Measurements from ENCODE around the gene KNL1. TPM values are rescaled to one million over a fixed set of nuclear protein-coding genes. Genes with fewer than 3 reads are reported as not detected.
"Not testable (repeated sequence)": the region's sequence is repeated elsewhere in the genome, so short reads cannot be mapped to it uniquely, and the experiment has no call there.

The KNL1 gene
- polyA plus RNA-seq, 4 donors: 18.2 to 22.7 (median 20.2) TPM

- DNase-seq (ENCODE audit: low read depth in 4 of 4, low spot score in 3 of 4): no peak
These were observed 15.2 kb upstream of the KNL1 start for GRCh38 chr15:40578892-40579291.

- DNase-seq (ENCODE audit: low read depth in 4 of 4, low spot score in 3 of 4): not testable (repeated sequence)
These were observed 12.3 kb upstream of the KNL1 start for GRCh38 chr15:40581796-40582195.

GRCh38 chr15:40582726-40583246 is 11.3 kb upstream of the KNL1 start:
- no peak for DNase-seq (ENCODE audit: low read depth in 4 of 4, low spot score in 3 of 4)

GRCh38 chr15:40584191-40584590 is 9.9 kb upstream of the KNL1 start:
- no peak for DNase-seq (ENCODE audit: low read depth in 4 of 4, low spot score in 3 of 4)

- no peak for DNase-seq (ENCODE audit: low read depth in 4 of 4, low spot score in 3 of 4)
These were observed 3.4 kb upstream of the KNL1 start for GRCh38 chr15:40590667-40591050.

GRCh38 chr15:40591389-40591788 is 2.7 kb upstream of the KNL1 start:
- DNase-seq (ENCODE audit: low read depth in 4 of 4, low spot score in 3 of 4): no peak

- no peak for DNase-seq (ENCODE audit: low read depth in 4 of 4, low spot score in 3 of 4)
These were observed 884 bp upstream of the KNL1 start for GRCh38 chr15:40593165-40593564.

GRCh38 chr15:40594429-40594836 is 384 bp downstream of the KNL1 start:
- DNase-seq (ENCODE audit: low read depth in 4 of 4, low spot score in 3 of 4): peak in 3 of 4 donors; percentile 36 to 52 (median 40)

GRCh38 chr15:40595219-40595618 is 1.2 kb downstream of the KNL1 start:
- DNase-seq (ENCODE audit: low read depth in 4 of 4, low spot score in 3 of 4): no peak

- DNase-seq (ENCODE audit: low read depth in 4 of 4, low spot score in 3 of 4): no peak
These were observed 1.7 kb downstream of the KNL1 start for GRCh38 chr15:40595773-40596172.

GRCh38 chr15:40597024-40597423 is 3.0 kb downstream of the KNL1 start:
- no peak for DNase-seq (ENCODE audit: low read depth in 4 of 4, low spot score in 3 of 4)

- no peak for DNase-seq (ENCODE audit: low read depth in 4 of 4, low spot score in 3 of 4)
These were observed 4.1 kb downstream of the KNL1 start for GRCh38 chr15:40598126-40598525.

- DNase-seq (ENCODE audit: low read depth in 4 of 4, low spot score in 3 of 4): no peak
These were observed 4.6 kb downstream of the KNL1 start for GRCh38 chr15:40598672-40599071.

- no peak for DNase-seq (ENCODE audit: low read depth in 4 of 4, low spot score in 3 of 4)
These were observed 6.9 kb downstream of the KNL1 start for GRCh38 chr15:40600956-40601355.

- DNase-seq (ENCODE audit: low read depth in 4 of 4, low spot score in 3 of 4): no peak
These were observed 9.9 kb downstream of the KNL1 start for GRCh38 chr15:40603935-40604334.

- no peak for DNase-seq (ENCODE audit: low read depth in 4 of 4, low spot score in 3 of 4)
These were observed 19.0 kb downstream of the KNL1 start for GRCh38 chr15:40613080-40613479.

GRCh38 chr15:40618023-40618422 is 24.0 kb downstream of the KNL1 start:
- DNase-seq (ENCODE audit: low read depth in 4 of 4, low spot score in 3 of 4): no peak

- no peak for DNase-seq (ENCODE audit: low read depth in 4 of 4, low spot score in 3 of 4)
These were observed 24.9 kb downstream of the KNL1 start for GRCh38 chr15:40618906-40619305.

- DNase-seq (ENCODE audit: low read depth in 4 of 4, low spot score in 3 of 4): no peak
These were observed 29.3 kb downstream of the KNL1 start for GRCh38 chr15:40623361-40623760.

GRCh38 chr15:40630313-40630712 is 36.3 kb downstream of the KNL1 start:
- DNase-seq (ENCODE audit: low read depth in 4 of 4, low spot score in 3 of 4): no peak

- no peak for DNase-seq (ENCODE audit: low read depth in 4 of 4, low spot score in 3 of 4)
These were observed 39.1 kb downstream of the KNL1 start for GRCh38 chr15:40633178-40633577.

- DNase-seq (ENCODE audit: low read depth in 4 of 4, low spot score in 3 of 4): no peak
These were observed 43.2 kb downstream of the KNL1 start for GRCh38 chr15:40637221-40637745.

GRCh38 chr15:40639677-40640076 is 45.6 kb downstream of the KNL1 start:
- DNase-seq (ENCODE audit: low read depth in 4 of 4, low spot score in 3 of 4): no peak

All from right renal pelvis (tissue), 4 donors.